Endothelial cell of umbilical vein (primary cell): ENCODE measurements around the gene ERFL. TPM values are rescaled to one million over a fixed set of nuclear protein-coding genes. Genes with fewer than 3 reads are reported as not detected.

ENCODE experiments used
- BruUV-seq: library from RNA; stranded (reverse); fragments of 400-500 nt; replicated peaks from 2 replicates; lab custom pipeline; 2021; lab: Mats Ljungman, UMichigan
- CTCF ChIA-PET: fragments of 300-600, 350-600 bp; sonication (Branson Sonifier 250); formaldehyde crosslinking; loops from one replicate; lab custom pipeline; 2021; ENCODE audit warnings: antibody characterized with exemption, inconsistent platforms; lab: Charles Lee
- POLR2A ChIA-PET: fragments of 300-600, 350-600 bp; sonication (Branson Sonifier 250); formaldehyde crosslinking; loops from one replicate; lab custom pipeline; 2021; ENCODE audit warnings: antibody characterized with exemption, inconsistent platforms; lab: Charles Lee
- DNase-seq: peaks from one replicate; pipeline ENCODE4 v3.0.0-alpha.2; 2011; ENCODE audit warnings: low read depth, low spot score
- FAIRE-seq: peaks from 2 replicates; lab custom pipeline; 2011; peaks lifted over from hg19 to GRCh38; lab: Jason Lieb, UNC
- H2AFZ ChIP-seq: 2 replicates; pipeline ENCODE4 v1.6.0; 2012; ENCODE audit warnings: low read depth, low read length, control low read depth, inconsistent platforms
- H3K27ac ChIP-seq: 2 replicates; pipeline ENCODE4 v1.5.1; 2011; ENCODE audit warnings: low read depth, mild to moderate bottlenecking, control low read depth, low read length, moderate library complexity; ENCODE audit not compliant: insufficient read depth
- H3K27me3 ChIP-seq, 2 experiments: 2 replicates each; pipeline versions ENCODE4 v1.6.0 to v1.6.1; 2011; ENCODE audit warnings: low read length in 2 of 2, mixed read lengths in 1 of 2; ENCODE audit not compliant: control insufficient read depth in 2 of 2, insufficient read depth in 2 of 2
- H3K36me3 ChIP-seq, 2 experiments: 2 replicates in 1 of 2; 3 replicates in 1 of 2; pipeline ENCODE4 v1.5.1; 2011; ENCODE audit warnings: low read length in 2 of 2, mild to moderate bottlenecking in 1 of 2, moderate library complexity in 1 of 2; ENCODE audit not compliant: control insufficient read depth in 2 of 2, insufficient read depth in 2 of 2; ENCODE audit errors: extremely low read depth in 1 of 2
- H3K4me1 ChIP-seq: 3 replicates; pipeline ENCODE4 v1.5.1; 2011; ENCODE audit warnings: mild to moderate bottlenecking, low read length; ENCODE audit not compliant: control insufficient read depth, insufficient read depth; ENCODE audit errors: extremely low read depth
- H3K4me2 ChIP-seq: 2 replicates; pipeline ENCODE4 v1.6.1; 2011; ENCODE audit warnings: low read length, control low read depth, mixed read lengths; ENCODE audit not compliant: insufficient read depth
- H3K4me3 ChIP-seq, 3 experiments: fragments of 200-600 bp in 1 of 3; sonication (generic), shearing (Covaris generic) in 1 of 3; replicated peaks in 1 of 3; 2 replicates each; pipeline ENCODE4 v1.5.1; 2011 to 2016; ENCODE audit warnings: control low read depth in 3 of 3, low read length in 3 of 3, mild to moderate bottlenecking in 2 of 3, inconsistent platforms in 1 of 3, low read depth in 1 of 3, moderate library complexity in 1 of 3; ENCODE audit not compliant: insufficient read depth in 1 of 3
- H3K79me2 ChIP-seq: 2 replicates; pipeline ENCODE4 v1.6.0; 2012; ENCODE audit warnings: low read length, inconsistent platforms; ENCODE audit not compliant: control insufficient read depth, insufficient read depth
- H3K9ac ChIP-seq: replicated peaks from 2 replicates; pipeline ENCODE3; 2011; ENCODE audit warnings: low read length, control low read depth; ENCODE audit not compliant: insufficient read depth; ENCODE audit errors: extremely low read depth
- H3K9me1 ChIP-seq: replicated peaks from 3 replicates; pipeline ENCODE4 v1.6.0; 2011; ENCODE audit warnings: mild to moderate bottlenecking, low read length; ENCODE audit not compliant: control insufficient read depth, insufficient read depth; ENCODE audit errors: extremely low read depth
- H3K9me3 ChIP-seq: replicated peaks from 2 replicates; pipeline ENCODE4 v1.5.1; 2012; ENCODE audit warnings: low read length, inconsistent platforms; ENCODE audit not compliant: control insufficient read depth, insufficient read depth
- H4K20me1 ChIP-seq: replicated peaks from 2 replicates; pipeline ENCODE3; 2011; ENCODE audit warnings: mild to moderate bottlenecking, low read length; ENCODE audit not compliant: control insufficient read depth, insufficient read depth; ENCODE audit errors: extremely low read depth
- CTCF ChIP-seq, 2 donors: IDR thresholded peaks; 1 replicate in 1 of 2; 2 replicates in 1 of 2; pipeline ENCODE4 v1.5.1; 2011; ENCODE audit warnings: low read length in 2 of 2, mild to moderate bottlenecking in 2 of 2, moderate library complexity in 2 of 2, control low read depth in 1 of 2, inconsistent platforms in 1 of 2, low read depth in 1 of 2; ENCODE audit not compliant: insufficient read depth in 1 of 2; ENCODE audit errors: extremely low read depth in 1 of 2
- JUN ChIP-seq: IDR thresholded peaks from 2 replicates; pipeline ENCODE4 v1.6.1; 2011; ENCODE audit warnings: borderline replicate concordance, low read depth; ENCODE audit not compliant: insufficient read length, insufficient read depth
- dilution Hi-C: fragments of 300-500 bp; cut with MboI; formaldehyde crosslinking; loops from one replicate; pipeline ENCODE4 v1.15.0; 2019; ENCODE audit warnings: low sequenced_read_pairs; ENCODE audit not compliant: extremely low pct_ligation_motif_present
- intact Hi-C: fragments of 100-400 bp; cut with micrococcal nuclease; formaldehyde crosslinking; loops from one replicate; pipeline ENCODE4 v1.10.0; 2022
- polyA plus RNA-seq, 4 experiments: library from polyadenylated mRNA; depleted of rRNA in 3 of 4; stranded (reverse) in 3 of 4; unstranded in 1 of 4; fragments of >200 nt; gene quantifications; 2 replicates each; pipeline versions ENCODE4 v1.2.1 to v1.2.3, GENCODE V29; 2011 to 2012; ENCODE audit warnings: missing spikeins in 1 of 4
- total RNA-seq: library from RNA; stranded (reverse); gene quantifications from 2 replicates; pipeline ENCODE4 v1.2.3, GENCODE V29; 2021

The ERFL gene
- total and polyA plus RNA-seq, 2 donors (not counting 3 experiments of a cell fraction or from before 2014, with no cell fraction given), result not detected

- H3K27ac ChIP-seq, result peak overlapping the region; percentile 4
- TSS peak; percentile 53 for BruUV-seq
- POLR2A ChIA-PET, result interaction anchor here (0.5 kb wide), 2 partner anchors 73 to 83 kb away, joined by 4 to 7 read pairs; no protein-coding TSS in a partner anchor
These were observed 29.7 kb upstream of the ERFL start for GRCh38 chr19:41957838-41958366.

More at GRCh38 chr19:41957838-41958366, 29.7 kb upstream of the ERFL start:
- dilution Hi-C loops, result no loop called here
- no peaks in the 10 kb centered on the region for H3K9me1 ChIP-seq
- H3K4me2 ChIP-seq, result peak overlapping the region; percentile 49
- peak overlapping the region; percentile 8 for H2AFZ ChIP-seq
- H3K9ac ChIP-seq, result peak overlapping the region; percentile 98
- no peaks in the 10 kb centered on the region for H3K27me3 ChIP-seq
- intact Hi-C loops, result loop anchor here (1.0 to 2.0 kb wide), 4 partner anchors 75 to 135 kb away; partner anchors contain the start of gene ARHGEF1
- peak; percentile 93 for FAIRE-seq
- H3K79me2 ChIP-seq, result no peaks in the 10 kb centered on the region
- peak overlapping the region in 2 of 3 experiments; percentile 52 to 68 for H3K4me3 ChIP-seq
- H3K4me1 ChIP-seq, result peaks cover 12% of the 10 kb centered on the region
- H4K20me1 ChIP-seq, result no peaks in the 10 kb centered on the region
- H3K36me3 ChIP-seq, result peaks cover 3 to 4% of the 10 kb centered on the region in 2 experiments
- CTCF ChIA-PET, result interaction anchor here (1.0 to 2.7 kb wide), 8 partner anchors 9 to 165 kb away, joined by 3 to 15 read pairs (median 6); partner anchors contain the start of gene RPS19
- peak; percentile 82 for DNase-seq
- no peaks in the 10 kb centered on the region for H3K9me3 ChIP-seq
- TF ChIP-seq JUN, result no peak
- peak; percentile 76 to 83 for TF ChIP-seq CTCF (IDR thresholded peaks at IDR 0.05; ENCODE audit: extremely low read depth in 1 of 2, insufficient read depth in 1 of 2, low read depth in 1 of 2, low read length in 2 of 2)
